Mucosa of gallbladder (tissue), 1 donor: ENCODE results near the gene ERLEC1. TPM values are rescaled to one million over a fixed set of nuclear protein-coding genes. Genes with fewer than 3 reads are reported as not detected.
"Not testable (repeated sequence)": the region's sequence is repeated elsewhere in the genome, so short reads cannot be mapped to it uniquely, and the experiment has no call there.

Experiments used
- DNase-seq: peaks from one replicate; pipeline ENCODE4 v3.0.0-alpha.2; 2020; ENCODE audit warnings: low spot score
- total RNA-seq: library from RNA; stranded (reverse); gene quantifications from one replicate; pipeline ENCODE4 v1.2.1, GENCODE V29; 2021
- donor health status: DM: no; HTN: no; CAD: no.

ERLEC1 gene
- total RNA-seq, 1 donor from 2014 or later: 50.5 TPM

- DNase-seq: no peak
Measured at GRCh38 chr2:53782676-53783075, 4.2 kb upstream of the ERLEC1 start.

DNA sequence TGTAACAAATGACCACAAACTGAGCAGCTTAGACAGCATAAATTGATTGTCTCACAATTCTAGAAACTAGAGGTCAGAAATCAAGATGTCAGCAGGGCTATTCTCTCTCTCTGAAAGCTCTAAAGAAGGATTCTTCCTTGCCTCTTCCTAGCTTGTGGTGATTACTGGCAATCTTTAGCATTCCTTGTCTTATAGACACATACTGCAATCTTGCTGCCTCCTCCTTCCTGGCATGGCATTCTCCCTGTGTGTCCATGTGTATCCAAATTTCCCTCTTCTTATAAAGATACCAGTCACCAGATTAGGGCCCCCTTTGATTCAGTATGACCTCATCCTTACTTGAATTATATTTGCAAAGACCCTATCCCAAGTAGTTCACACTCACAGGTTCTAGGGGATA lies 2.4 kb upstream of the ERLEC1 start:
- DNase-seq: no peak

- no peak for DNase-seq
Measured at GRCh38 chr2:53785366-53785765, 1.5 kb upstream of the ERLEC1 start.

DNA sequence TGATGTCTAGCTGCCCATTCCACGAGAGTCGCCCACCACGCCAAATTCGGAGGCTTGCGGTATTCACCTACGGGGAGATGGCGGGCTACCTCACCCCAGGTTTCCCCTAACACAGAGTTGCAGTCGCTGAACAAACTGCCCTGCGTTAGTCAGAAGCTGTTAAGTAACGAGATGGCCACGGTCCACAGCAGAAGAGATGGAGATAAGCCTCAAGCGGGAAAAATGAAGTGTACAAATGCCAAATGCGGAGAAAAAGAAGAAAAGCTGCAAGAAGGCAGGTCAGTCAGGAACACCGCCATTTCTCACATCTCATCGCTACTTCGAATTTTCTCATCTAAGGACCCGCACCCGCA lies 516 bp upstream of the ERLEC1 start:
- no peak for DNase-seq

- DNase-seq: no peak
Measured at GRCh38 chr2:53787614-53788289, 908 bp downstream of the ERLEC1 start.

DNA sequence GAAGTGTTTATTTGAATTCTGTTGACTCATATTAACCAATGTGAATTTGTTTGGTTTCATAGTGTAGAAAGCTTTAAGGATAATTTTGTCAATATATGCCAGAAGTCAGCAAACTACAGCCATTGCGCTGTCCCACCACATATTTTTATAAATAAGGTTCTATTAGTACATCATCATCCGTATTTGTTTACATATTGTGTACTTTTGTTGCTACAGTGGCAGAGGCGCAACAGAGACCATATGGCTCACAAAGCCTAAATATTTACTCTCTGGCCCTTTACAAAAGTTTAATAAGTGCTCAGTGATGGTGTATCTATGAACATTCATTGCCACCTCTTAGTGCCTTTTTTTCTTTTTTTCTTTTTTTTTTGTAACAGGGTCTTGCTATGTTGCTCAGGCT lies 6.4 kb downstream of the ERLEC1 start:
- DNase-seq: no peak

DNA sequence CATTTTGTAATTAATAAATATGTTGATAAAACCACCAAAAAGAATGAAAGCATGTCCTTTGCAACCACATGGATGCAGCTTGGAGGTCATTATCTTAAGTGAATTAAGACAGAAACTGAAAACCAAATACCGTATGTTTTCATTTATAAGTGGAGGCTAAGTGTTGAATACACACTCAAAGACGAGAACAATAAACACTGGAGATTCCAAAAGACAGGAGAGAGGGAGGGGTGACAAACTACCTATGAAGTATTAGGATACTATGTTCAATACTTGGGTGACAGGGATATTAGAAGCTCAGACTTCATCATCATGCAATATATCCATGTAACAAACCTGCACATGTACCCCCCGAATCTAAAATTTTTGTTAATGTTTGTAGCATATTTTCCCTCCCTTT lies 7.0 kb downstream of the ERLEC1 start:
- no peak for DNase-seq

GRCh38 chr2:53801547-53801946 lies 14.7 kb downstream of the ERLEC1 start:
- no peak for DNase-seq

GRCh38 chr2:53802617-53803151 lies 15.8 kb downstream of the ERLEC1 start:
- no peak for DNase-seq

GRCh38 chr2:53811601-53812000 lies 24.8 kb downstream of the ERLEC1 start:
- no peak for DNase-seq

DNA sequence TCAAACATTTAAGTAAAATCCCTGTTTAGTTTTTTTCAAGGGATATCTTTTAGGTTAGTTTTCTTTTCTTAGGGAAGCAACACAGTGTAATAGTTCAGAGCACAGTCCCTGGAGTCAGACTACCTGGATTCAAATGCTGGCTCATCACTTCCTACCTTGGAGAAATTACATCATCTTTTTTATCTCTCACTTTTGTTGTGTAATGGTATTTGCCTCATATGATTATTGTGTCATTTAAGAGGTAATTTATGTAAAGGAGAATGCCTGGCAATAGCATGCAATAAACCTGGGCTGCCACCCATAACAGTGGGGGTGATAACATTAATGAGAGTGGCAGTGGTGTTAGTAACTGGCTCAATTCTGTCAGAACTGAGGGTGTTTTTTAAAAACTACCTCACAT lies 26.3 kb downstream of the ERLEC1 start:
- DNase-seq: no peak

- no peak for DNase-seq
Measured at GRCh38 chr2:53818854-53819435, 32.1 kb downstream of the ERLEC1 start.

GRCh38 chr2:53819634-53820033 lies 32.8 kb downstream of the ERLEC1 start:
- no peak for DNase-seq

- no peak for DNase-seq
Measured at GRCh38 chr2:53820048-53820447, 33.2 kb downstream of the ERLEC1 start.

GRCh38 chr2:53820711-53821110 lies 33.9 kb downstream of the ERLEC1 start:
- DNase-seq: no peak

GRCh38 chr2:53821810-53822209 lies 35.0 kb downstream of the ERLEC1 start:
- no peak for DNase-seq

- DNase-seq: not testable (repeated sequence)
Measured at GRCh38 chr2:53823639-53824038, 36.8 kb downstream of the ERLEC1 start.

DNA sequence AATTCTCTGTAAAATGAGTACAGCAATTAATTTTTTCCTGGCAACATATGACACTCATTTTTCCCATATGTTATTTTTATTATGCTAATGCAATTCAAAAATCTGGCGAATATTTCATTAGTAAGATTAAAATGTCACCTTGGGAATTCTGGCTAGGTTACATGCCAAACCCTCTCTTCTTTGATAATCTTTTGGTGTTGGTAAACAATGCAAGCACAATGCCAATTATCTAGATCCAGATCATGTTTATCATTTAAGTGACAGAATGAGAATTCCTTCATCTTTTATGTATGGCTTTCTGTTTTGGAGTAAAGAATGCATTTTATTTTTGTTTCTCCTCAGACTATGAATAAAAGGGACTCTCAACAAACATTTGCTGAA lies 39.2 kb downstream of the ERLEC1 start:
- no peak for DNase-seq

- no peak for DNase-seq
Measured at GRCh38 chr2:53826587-53827397, 39.9 kb downstream of the ERLEC1 start.

GRCh38 chr2:53827398-53828175 lies 40.7 kb downstream of the ERLEC1 start:
- DNase-seq: no peak

DNA sequence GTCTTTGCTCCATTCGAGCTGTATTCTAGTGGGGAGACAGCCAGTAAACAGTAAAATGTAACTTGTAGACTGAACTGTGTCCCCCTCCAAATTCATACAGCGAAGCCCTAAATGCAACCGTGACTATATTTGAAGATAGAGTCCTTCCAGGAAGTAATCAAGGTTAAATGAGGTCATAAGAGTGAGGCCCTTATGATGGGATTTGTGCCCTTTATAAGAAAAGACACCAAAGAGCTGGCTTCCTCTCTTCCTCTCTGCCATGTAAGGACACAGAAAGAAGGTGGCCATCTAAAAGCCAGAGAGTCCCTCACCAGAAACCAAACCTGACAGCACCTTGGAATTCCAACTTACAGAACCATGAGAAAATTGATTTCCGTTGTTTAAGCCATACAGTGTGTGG lies 41.5 kb downstream of the ERLEC1 start:
- no peak for DNase-seq
